Stimulated activated CD4-positive, alpha-beta T cell treated with anti-CD3 and anti-CD28 coated beads, Interleukin-15, amount 100 ng/mL, for 48 hours (primary cell): Measurements from ENCODE around the gene CDH20.

ENCODE experiments used
- DNase-seq, 2 donors: peaks; one replicate each; pipeline ENCODE4 v3.0.0-alpha.2; 2020; ENCODE audit warnings: low read depth in 2 of 2

The CDH20 gene

GRCh38 chr18:61426492-61427053, 93.3 kb downstream of the CDH20 start:
- DNase-seq = no peak

DNA sequence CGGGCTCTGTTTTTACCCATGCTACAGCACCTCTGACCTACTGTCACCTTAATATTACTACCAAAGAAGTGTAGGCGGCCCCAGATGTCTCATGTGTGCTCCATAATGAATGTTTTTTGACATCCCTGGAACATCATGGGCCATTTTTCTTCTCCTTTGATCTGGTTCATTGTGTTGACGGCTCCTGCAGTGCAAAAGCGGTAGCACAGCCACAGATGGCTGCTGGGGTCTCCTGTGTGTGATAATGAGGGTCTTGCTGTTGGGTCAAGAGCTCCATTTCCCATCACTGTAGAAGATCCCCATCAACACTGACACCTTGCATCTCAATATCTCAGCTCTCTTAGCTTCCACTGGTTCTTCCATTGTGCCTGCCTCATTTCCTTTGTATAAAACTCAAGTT, 95.0 kb downstream of the CDH20 start:
- no peak for DNase-seq

GRCh38 chr18:61432590-61432989, 99.4 kb downstream of the CDH20 start:
- no peak for DNase-seq

DNA sequence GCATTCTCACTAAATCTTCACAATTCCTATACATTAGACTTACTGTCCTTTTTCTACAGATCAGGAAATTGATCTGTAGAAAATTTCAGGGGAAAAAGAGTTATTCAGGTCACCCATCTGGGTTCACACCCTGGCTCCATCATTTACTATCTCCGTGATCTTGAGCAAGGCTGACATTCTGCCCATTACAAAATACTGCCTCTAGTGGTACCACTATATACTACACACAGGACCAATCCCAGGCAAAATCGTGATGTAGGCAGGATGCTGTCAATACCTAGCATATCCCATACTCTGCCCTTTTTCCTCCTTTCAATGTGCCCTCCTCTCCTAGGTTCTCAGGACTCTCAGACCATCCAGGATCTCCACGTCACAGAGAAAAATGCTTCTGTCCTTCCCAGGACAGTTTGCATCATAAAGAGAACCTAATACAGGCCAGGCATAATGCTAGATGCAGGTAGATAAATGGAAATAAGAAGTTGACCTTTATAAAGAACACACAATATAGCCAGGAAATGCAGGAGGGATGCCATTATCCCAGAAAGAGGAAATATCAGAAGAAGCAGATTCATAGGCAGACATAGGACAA, 101.9 kb downstream of the CDH20 start:
- DNase-seq = no peak

DNA sequence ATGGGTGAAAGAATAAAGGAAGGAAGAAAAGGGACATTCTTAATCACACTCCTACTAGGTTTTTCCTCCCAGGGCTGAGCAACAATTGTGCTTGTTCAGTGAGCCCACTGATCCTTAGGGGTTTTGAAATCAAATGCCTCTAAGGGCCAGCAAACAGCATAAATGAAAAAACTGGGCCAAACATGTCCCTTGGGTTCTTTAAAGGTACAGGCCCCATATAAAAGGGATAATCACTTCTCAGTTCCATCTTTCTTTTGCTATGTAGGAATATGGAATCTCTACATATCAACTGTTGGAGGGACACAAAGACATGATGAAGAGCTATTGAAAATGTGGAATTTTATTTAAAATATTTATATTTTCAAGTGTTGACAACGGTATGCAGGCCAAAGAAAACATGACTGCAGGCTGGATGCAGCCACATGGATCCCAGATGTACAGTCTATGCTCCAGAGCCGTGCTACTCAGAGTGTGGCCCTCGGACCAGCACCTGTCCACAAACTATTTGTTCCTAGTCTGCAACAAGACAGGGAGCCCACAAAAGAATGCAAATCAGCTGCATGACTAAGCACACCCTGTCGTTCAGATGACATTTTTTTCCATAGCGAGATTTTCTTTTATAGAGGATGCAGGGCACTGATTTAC, 110.0 kb downstream of the CDH20 start:
- DNase-seq = no peak

- DNase-seq = no peak
Measured at GRCh38 chr18:61448316-61448715, 115.1 kb downstream of the CDH20 start.

- no peak for DNase-seq
Measured at GRCh38 chr18:61459896-61460648, 126.8 kb downstream of the CDH20 start.

DNA sequence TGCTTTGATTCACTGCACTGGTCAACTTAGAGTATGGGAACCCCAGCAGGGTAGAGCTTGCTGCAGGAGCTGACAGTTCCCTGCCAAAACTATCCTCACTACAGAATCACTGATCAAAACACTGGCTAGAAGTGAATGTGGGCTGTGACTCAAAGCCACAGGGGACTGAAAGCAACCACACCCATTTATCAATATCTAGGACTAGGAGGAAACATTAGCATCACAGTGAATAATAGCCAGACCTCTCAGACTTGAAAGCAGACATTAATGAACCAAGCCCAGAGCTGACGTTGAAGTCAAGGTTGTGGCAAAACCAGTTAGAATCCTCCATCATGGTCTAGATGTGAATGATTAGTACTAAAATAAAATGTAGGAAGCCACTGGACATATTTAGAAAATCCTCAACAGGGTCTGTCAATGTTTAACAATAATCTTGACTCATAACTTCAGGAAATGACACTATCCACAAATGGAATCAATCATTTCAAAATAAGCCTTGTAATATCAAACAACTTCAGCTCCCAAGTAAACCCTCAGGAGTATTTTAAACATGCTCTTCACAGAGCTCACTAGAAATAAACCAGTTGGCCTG, 131.4 kb downstream of the CDH20 start:
- no peak for DNase-seq

DNA sequence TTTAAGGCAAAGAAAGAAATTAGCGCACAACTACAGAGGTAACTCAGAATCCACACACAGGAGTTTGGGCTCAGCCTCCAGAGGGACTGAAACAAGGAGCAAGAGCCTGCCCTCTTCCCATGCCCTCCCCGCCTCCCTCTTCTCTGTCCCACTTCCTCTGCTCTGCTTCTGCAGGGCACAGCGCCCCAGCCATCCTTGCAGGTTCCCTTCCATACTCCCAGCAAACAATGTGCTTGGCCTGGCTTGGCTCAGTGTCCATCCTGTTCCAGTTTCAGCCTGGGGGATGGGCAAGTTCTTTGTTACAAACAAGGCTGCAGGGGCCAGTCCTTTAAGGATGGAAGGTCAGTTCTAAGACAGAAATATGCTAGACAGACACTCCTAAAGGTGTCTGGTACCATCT, 133.5 kb downstream of the CDH20 start:
- no peak for DNase-seq

DNA sequence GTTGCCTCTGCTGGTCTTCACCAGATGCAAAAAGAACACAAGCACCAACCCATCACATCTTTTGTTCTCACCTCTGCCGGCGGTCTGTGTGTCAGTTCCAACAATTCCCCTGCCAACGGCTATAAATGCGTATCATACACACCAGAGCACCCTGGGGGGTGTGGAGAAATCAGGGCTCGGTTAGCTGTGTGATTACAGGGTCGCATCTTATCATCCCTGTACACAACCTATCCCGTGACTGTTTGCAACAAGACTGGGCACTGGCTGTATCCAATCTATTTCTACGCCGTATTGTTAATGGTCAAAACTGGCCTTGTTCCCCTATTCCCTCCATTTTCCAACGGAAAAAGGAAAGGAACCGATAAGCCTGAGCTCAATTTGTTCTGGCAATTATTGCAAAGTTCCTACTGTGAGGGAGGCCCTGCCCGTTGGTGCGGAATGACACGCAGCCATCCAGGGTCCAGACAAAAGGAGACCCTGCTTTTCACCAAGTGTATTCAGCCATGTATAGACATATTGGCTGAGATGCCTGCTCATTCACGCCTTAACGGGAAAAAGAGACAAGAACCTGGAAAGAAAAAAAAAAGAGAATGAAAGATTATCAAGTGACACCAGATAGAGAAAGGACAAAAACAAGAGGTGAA, 136.9 kb downstream of the CDH20 start:
- DNase-seq = no peak

DNA sequence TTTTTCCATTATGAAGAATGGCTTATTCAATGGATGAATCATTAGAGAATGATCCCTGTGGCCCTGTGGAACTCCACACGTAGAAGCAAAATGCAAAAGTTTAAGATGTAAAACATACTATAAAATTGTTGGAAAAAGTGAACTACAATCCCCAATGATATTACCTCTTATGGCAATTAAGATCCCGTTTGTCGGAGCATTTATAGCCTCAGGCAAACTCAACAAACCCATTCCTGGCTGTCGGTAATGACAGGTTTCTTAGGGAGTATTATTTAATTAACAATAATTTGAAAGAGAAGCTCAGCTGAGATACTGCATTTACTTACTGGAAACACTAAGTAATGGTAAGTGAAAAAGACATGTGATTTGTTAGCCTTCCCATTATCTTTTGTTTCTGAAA, 138.3 kb downstream of the CDH20 start:
- DNase-seq = no peak

- DNase-seq = no peak
Measured at GRCh38 chr18:61471942-61472341, 138.7 kb downstream of the CDH20 start.

DNA sequence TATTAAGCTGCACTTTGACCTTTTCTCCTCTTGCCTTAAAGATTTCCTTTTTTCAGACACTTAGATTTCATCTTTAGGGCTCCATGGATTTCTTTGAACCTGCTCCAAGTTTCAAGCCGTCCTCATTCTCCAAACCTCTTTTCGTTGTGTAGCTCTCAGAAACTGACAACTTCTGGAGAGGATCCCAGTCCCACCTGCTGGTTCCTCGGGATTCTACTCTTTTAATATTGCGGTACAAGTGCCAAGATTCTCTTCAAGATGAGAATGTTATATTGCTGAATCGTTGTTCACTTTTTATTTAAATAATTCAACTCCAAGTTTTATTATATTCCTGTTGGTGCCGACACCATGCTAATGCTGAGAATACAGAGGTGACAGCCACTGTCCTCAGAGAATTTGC, 141.1 kb downstream of the CDH20 start:
- DNase-seq = no peak

DNA sequence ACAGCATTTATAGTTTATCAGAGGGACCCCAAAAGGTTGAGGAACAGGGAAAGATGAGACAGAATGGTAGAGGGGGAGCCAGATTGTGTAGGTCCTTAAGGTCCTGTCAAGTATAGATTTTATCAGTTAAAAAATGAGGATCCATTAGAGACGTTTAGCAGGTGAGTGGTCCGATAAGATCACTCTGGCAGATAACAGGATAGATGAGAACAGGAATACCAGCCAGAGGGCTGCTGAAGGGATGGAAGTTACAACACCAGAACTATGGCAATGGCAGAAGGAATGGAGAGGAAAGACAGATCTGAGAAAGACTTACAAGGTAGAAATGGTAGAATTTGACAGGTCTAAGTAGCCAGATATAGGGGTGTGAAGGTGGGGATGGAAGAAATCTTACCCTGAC, 141.7 kb downstream of the CDH20 start:
- no peak for DNase-seq

GRCh38 chr18:61475931-61476330, 142.7 kb downstream of the CDH20 start:
- DNase-seq = no peak

DNA sequence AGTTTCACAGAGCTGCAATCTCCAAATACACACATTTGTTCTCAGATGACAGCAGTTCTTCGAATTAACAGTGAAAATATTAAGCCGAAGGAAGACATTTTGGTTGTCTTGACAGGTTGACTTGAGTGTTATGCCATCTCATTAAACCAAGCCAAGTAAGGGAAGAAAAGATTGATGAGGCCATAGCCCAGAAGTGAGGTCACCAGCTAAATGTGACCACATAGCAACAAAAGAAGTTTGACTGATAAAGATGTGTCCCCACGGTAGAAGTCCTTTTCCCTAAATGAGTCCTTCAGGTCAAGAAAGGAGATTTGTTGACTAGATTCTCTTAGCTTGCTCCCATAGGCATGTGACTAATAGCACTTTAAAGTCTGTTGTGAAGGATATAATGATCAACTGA, 156.1 kb downstream of the CDH20 start:
- no peak for DNase-seq

DNA sequence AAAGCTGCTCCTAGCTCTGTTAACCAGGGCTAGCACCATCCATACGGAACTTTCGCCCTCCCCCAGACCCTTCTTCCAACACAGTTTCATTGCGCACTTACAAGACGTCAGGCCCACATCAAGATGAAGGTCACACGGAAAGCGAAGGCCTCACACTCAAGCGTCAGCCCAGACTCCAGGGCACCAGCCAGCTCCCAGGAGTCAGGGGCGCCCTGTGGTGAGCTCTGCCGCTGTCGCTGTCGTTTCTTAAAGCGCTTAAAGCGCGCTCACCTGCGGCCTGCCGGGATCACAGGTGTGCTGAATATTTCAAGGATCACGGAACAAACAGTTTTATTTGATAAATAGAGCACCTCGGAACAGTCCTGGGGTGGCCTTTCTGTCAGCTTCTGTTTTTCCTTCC, 163.1 kb downstream of the CDH20 start:
- DNase-seq = no peak

DNA sequence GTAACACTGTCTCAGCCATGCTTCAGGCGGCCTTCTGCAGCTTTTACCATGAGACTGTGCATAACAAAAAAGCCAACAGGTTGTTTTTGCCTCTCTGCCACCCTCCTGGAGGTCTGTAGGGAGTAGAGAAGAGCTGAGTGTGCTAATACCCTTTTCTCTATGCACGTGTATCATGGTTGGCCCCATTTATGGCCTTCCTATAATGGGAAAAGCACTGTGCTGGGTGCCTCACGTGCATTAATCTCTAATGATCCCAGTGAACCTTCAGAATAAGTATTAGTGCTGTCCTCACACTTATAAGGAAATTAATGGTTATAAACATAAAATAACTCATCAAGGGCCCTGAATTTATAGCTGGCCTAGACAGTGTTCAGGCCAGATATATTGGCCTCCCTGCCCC, 164.2 kb downstream of the CDH20 start:
- no peak for DNase-seq

DNA sequence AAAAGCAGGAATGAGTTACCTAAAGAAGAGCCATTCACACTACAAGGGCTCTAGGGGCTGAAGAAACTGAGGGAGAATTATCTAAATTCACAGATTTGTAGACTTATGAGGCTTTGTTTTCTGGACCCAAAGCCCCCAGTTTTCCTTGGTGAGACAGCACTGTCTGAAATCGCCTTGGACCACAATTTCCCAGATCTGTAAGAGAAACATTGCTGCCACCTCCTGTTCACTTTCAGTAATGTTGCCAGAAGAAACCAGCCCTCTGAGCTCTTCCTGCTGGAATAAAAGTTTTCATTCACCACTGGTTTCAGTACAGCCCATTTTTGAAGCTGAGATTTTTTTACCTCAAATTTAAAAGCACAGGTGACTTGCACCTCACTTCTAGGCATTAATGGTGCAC, 169.2 kb downstream of the CDH20 start:
- no peak for DNase-seq

- no peak for DNase-seq
Measured at GRCh38 chr18:61503688-61504087, 170.5 kb downstream of the CDH20 start.

DNA sequence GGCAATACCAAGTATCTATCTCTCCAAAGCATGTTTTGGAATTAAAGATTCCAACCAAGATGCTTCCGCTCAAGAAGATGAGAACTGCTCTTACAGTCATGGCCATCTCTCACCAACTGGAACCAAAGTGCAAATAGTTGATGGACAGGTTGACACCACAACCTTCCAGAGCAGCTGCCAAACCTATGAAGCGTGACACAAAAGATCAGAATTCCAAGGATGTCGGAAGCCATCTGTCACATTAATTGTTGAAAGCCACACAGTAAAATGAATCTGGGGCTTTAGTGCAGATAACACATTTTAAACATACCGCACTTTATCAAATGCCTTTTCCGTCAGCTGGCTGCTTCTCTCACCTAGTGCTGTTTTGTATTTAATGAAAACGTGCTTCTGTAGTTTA, 195.7 kb downstream of the CDH20 start:
- DNase-seq = no peak

- no peak for DNase-seq
Measured at GRCh38 chr18:61530681-61531080, 197.5 kb downstream of the CDH20 start.
